IMR-90 (cell line): ENCODE results near the gene SCYGR2. TPM values are rescaled to one million over a fixed set of nuclear protein-coding genes. Genes with fewer than 3 reads are reported as not detected.

Experiments used
- ATAC-seq: fragments of 200-7000 bp; cut with Tn5 transposase; 2 replicates; pipeline ENCODE4 v1.9.1; 2020; ENCODE audit warnings: low read depth, mild to moderate bottlenecking, moderate library complexity
- BruUV-seq: library from RNA; stranded (reverse); fragments of 400-500 nt; replicated peaks from 2 replicates; lab custom pipeline; 2021; lab: Mats Ljungman, UMichigan
- CTCF ChIA-PET: fragments of 300-600 bp; formaldehyde crosslinking; extraction: SDS; loops from one replicate; lab custom pipeline; 2021; ENCODE audit warnings: antibody characterized with exemption; lab: Yijun Ruan, JAX
- POLR2A ChIA-PET: fragments of 300-600 bp; sonication (Branson Sonifier 250); formaldehyde crosslinking; loops from one replicate; lab custom pipeline; 2022; ENCODE audit warnings: antibody characterized with exemption; ENCODE audit not compliant: unreplicated experiment; lab: Charles Lee
- DNase-seq: peaks from one replicate; pipeline ENCODE4 v3.0.0; 2013
- H2AFZ ChIP-seq: replicated peaks from 2 replicates; pipeline ENCODE3; 2013; ENCODE audit warnings: low read length, mild to moderate bottlenecking; ENCODE audit not compliant: poor library complexity
- H2AK5ac ChIP-seq: 2 replicates; pipeline ENCODE4 v1.6.1; 2013; ENCODE audit warnings: low read depth, low read length, inconsistent platforms
- H2AK9ac ChIP-seq: replicated peaks from 2 replicates; pipeline ENCODE3; 2013; ENCODE audit warnings: mild to moderate bottlenecking, low read depth, low read length, moderate library complexity; ENCODE audit not compliant: poor library complexity
- H2BK120ac ChIP-seq: 2 replicates; pipeline ENCODE4 v1.6.1; 2013; ENCODE audit warnings: low read depth, low read length, inconsistent platforms
- H2BK15ac ChIP-seq: 3 replicates; pipeline ENCODE4 v1.6.1; 2013; ENCODE audit warnings: low read depth, low read length, inconsistent platforms
- H2BK20ac ChIP-seq: 2 replicates; pipeline ENCODE4 v1.6.1; 2013; ENCODE audit warnings: low read depth, mild to moderate bottlenecking, inconsistent platforms, low read length, moderate library complexity
- H2BK5ac ChIP-seq: 2 replicates; pipeline ENCODE4 v1.6.1; 2013; ENCODE audit warnings: mild to moderate bottlenecking, low read depth, low read length, inconsistent platforms; ENCODE audit not compliant: poor library complexity, severe bottlenecking
- H3K14ac ChIP-seq: replicated peaks from 2 replicates; pipeline ENCODE4 v1.6.1; 2013; ENCODE audit warnings: low read depth, low read length, inconsistent platforms
- H3K18ac ChIP-seq: 2 replicates; pipeline ENCODE4 v1.6.1; 2013; ENCODE audit warnings: low read depth, low read length, control low read depth
- H3K23ac ChIP-seq: 2 replicates; pipeline ENCODE4 v1.6.1; 2013; ENCODE audit warnings: low read depth, low read length, inconsistent platforms
- H3K27ac ChIP-seq: 2 replicates; pipeline ENCODE4 v1.5.1; 2013; ENCODE audit warnings: mild to moderate bottlenecking, control low read depth, low read length; ENCODE audit not compliant: insufficient read depth
- H3K27me3 ChIP-seq: 2 replicates; pipeline ENCODE4 v1.6.1; 2013; ENCODE audit warnings: low read length; ENCODE audit not compliant: control insufficient read depth, insufficient read depth
- H3K36me3 ChIP-seq: 2 replicates; pipeline ENCODE4 v1.6.1; 2013; ENCODE audit warnings: low read length, mixed read lengths; ENCODE audit not compliant: control insufficient read depth, insufficient read depth
- H3K4ac ChIP-seq: 2 replicates; pipeline ENCODE4 v1.6.1; 2013; ENCODE audit warnings: low read depth, low read length, inconsistent platforms
- H3K4me1 ChIP-seq: 2 replicates; pipeline ENCODE4 v1.6.1; 2013; ENCODE audit warnings: low read length, mixed read lengths; ENCODE audit not compliant: control insufficient read depth, insufficient read depth
- H3K4me2 ChIP-seq: 2 replicates; pipeline ENCODE4 v1.6.1; 2013; ENCODE audit warnings: low read depth, mild to moderate bottlenecking, control low read depth, low read length, moderate library complexity
- H3K4me3 ChIP-seq: 2 replicates; pipeline ENCODE4 v1.5.1; 2013; ENCODE audit warnings: low read depth, mild to moderate bottlenecking, control low read depth, low read length, moderate library complexity; ENCODE audit not compliant: insufficient read depth
- H3K56ac ChIP-seq: 2 replicates; pipeline ENCODE4 v1.6.1; 2013; ENCODE audit warnings: low read length, inconsistent platforms; ENCODE audit not compliant: insufficient read depth; ENCODE audit errors: extremely low read depth
- H3K79me1 ChIP-seq, 2 experiments: 2 replicates each; pipeline ENCODE4 v1.6.1; 2013; ENCODE audit warnings: low read length in 2 of 2, inconsistent platforms in 1 of 2, low read depth in 1 of 2
- H3K9ac ChIP-seq: 2 replicates; pipeline ENCODE4 v1.6.1; 2013; ENCODE audit warnings: low read depth, low read length, control low read depth
- H3K9me1 ChIP-seq: 2 replicates; pipeline ENCODE4 v1.6.1; 2013; ENCODE audit warnings: low read length, inconsistent platforms; ENCODE audit not compliant: insufficient read depth
- H3K9me3 ChIP-seq: 2 replicates; pipeline ENCODE4 v1.6.1; 2013; ENCODE audit warnings: low read length; ENCODE audit not compliant: control insufficient read depth, insufficient read depth
- H4K20me1 ChIP-seq: 2 replicates; pipeline ENCODE4 v1.6.1; 2013; ENCODE audit warnings: low read length, inconsistent platforms; ENCODE audit not compliant: insufficient read depth
- H4K5ac ChIP-seq: 2 replicates; pipeline ENCODE4 v1.6.1; 2013; ENCODE audit warnings: mild to moderate bottlenecking, low read depth, low read length, control low read depth
- H4K8ac ChIP-seq, 2 experiments: 2 replicates each; pipeline ENCODE4 v1.6.1; 2013; ENCODE audit warnings: low read depth in 2 of 2, low read length in 2 of 2, control low read depth in 1 of 2, inconsistent platforms in 1 of 2
- H4K91ac ChIP-seq: 2 replicates; pipeline ENCODE4 v1.6.1; 2013; ENCODE audit warnings: low read depth, low read length, inconsistent platforms; ENCODE audit not compliant: insufficient read depth
- CEBPB ChIP-seq: IDR thresholded peaks from 2 replicates; pipeline ENCODE4 v1.6.1; 2012; ENCODE audit warnings: low read depth, low read length, improper control_type of control experiment
- CHD1 ChIP-seq: IDR thresholded peaks from 2 replicates; pipeline ENCODE4 v1.6.1; 2012; ENCODE audit warnings: low read depth, low read length, improper control_type of control experiment
- FOS ChIP-seq: fragments of 150-350 bp; IDR thresholded peaks from 2 replicates; pipeline ENCODE4 v1.6.1; 2016; ENCODE audit warnings: low read depth, low read length
- MAFK ChIP-seq: IDR thresholded peaks from 2 replicates; pipeline ENCODE4 v1.6.1; 2012; ENCODE audit warnings: low read depth, low read length, improper control_type of control experiment
- MXI1 ChIP-seq: IDR thresholded peaks from 2 replicates; pipeline ENCODE4 v1.6.1; 2012; ENCODE audit warnings: low read depth, mild to moderate bottlenecking, low read length, moderate library complexity, borderline replicate concordance
- RAD21 ChIP-seq: IDR thresholded peaks from 2 replicates; pipeline ENCODE4 v1.6.1; 2012; ENCODE audit warnings: low read length, improper control_type of control experiment
- WGBS, 2 experiments: methylation state at CpG; one replicate each; pipeline versions ENCODE4 v1.1.5 to v1.1.7; 2013; ENCODE audit warnings: missing lambda C conversion rate in 2 of 2; ENCODE audit not compliant: insufficient read length in 1 of 2; ENCODE audit errors: extremely low coverage in 2 of 2; 5-methylcytosine and 5-hydroxymethylcytosine counted together
- dilution Hi-C: fragments of 300-500 bp; cut with HindIII; formaldehyde crosslinking; loops from one replicate; pipeline ENCODE4 v1.14.3; 2018; ENCODE audit warnings: low sequenced_read_pairs; ENCODE audit not compliant: unreplicated experiment
- in situ Hi-C: fragments of 300-500 bp; cut with MboI; formaldehyde crosslinking; loops from 3 replicates; pipeline ENCODE4 v1.14.3; 2019; ENCODE audit warnings: low sequenced_read_pairs, inconsistent platforms, mixed read lengths
- intact Hi-C: fragments of 100-400 bp; cut with micrococcal nuclease; formaldehyde crosslinking; loops from 2 replicates; pipeline ENCODE4 v1.10.0; 2022
- polyA plus RNA-seq, 3 experiments: library from polyadenylated mRNA; depleted of rRNA; stranded (reverse); fragments of >200 nt; gene quantifications; 2 replicates each; pipeline ENCODE4 v1.2.3, GENCODE V29; 2012; ENCODE audit warnings: low replicate concordance in 1 of 3
- total RNA-seq: library from RNA; depleted of rRNA; stranded (reverse); fragments of >200 nt; gene quantifications from 2 replicates; pipeline ENCODE4 v1.2.3, GENCODE V29; 2012

SCYGR2 gene
- total and polyA plus RNA-seq, 2 of the 4 experiments (the other 2 are of a cell fraction), result not detected

GRCh38 chr2:227607941-227608340, 9.2 kb downstream of the SCYGR2 start:
- Histone ChIP-seq H3K9me3 (no peaks in the 10 kb centered on the region), H3K9ac (no peak overlapping the region), H3K9me1 (no peaks in the 10 kb centered on the region), H2BK120ac (no peak overlapping the region), H4K20me1 (no peaks in the 10 kb centered on the region), H4K5ac (no peak overlapping the region), H4K91ac (no peak overlapping the region), H2AK5ac (no peak overlapping the region), H4K8ac (no peak overlapping the region), H2BK5ac (no peak overlapping the region), H3K56ac (no peak overlapping the region), H3K4me3 (no peak overlapping the region), H3K79me1 (no peaks in the 10 kb centered on the region), H3K4ac (no peak overlapping the region), H3K23ac (no peak overlapping the region), H2BK20ac (no peak overlapping the region), H2AFZ (no peak overlapping the region), H2BK15ac (no peak overlapping the region), H3K36me3 (no peaks in the 10 kb centered on the region), H3K4me2 (no peak overlapping the region), H3K27me3 (peaks cover 2% of the 10 kb centered on the region), H3K27ac (no peak overlapping the region), H3K4me1 (no peaks in the 10 kb centered on the region), H3K14ac (no peak overlapping the region), H3K18ac (no peak overlapping the region), H2AK9ac (no peak overlapping the region)
- ChIA-PET CTCF (no interaction called here), POLR2A (no interaction called here)
- DNase-seq (peak; percentile 27), ATAC-seq (peak; percentile 40; the same call in 1 of the 2 replicates)
- intact Hi-C loops (no loop called here), in situ Hi-C loops (no loop called here), dilution Hi-C loops (no loop called here)
- no CpG with 5 or more reads among the region's 3 CpGs for WGBS, 2 experiments
- BruUV-seq, result no TSS peak
- TF ChIP-seq CHD1, result no peak
- TF ChIP-seq FOS, result no peak
- TF ChIP-seq MXI1, result no peak
- no peak for TF ChIP-seq CEBPB
- no peak for TF ChIP-seq RAD21
- TF ChIP-seq MAFK, result no peak
